Purkinje cell (primary cell): ENCODE results near the gene HABP4. TPM values are rescaled to one million over a fixed set of nuclear protein-coding genes. Genes with fewer than 3 reads are reported as not detected.

Source experiments
- polyA plus RNA-seq: library from polyadenylated mRNA; unstranded; fragments of >200 nt; fragmentation: Nextera tagmentation; gene quantifications from 2 replicates; pipeline ENCODE4 v1.2.1, GENCODE V29; 2014

Gene HABP4, protein sequence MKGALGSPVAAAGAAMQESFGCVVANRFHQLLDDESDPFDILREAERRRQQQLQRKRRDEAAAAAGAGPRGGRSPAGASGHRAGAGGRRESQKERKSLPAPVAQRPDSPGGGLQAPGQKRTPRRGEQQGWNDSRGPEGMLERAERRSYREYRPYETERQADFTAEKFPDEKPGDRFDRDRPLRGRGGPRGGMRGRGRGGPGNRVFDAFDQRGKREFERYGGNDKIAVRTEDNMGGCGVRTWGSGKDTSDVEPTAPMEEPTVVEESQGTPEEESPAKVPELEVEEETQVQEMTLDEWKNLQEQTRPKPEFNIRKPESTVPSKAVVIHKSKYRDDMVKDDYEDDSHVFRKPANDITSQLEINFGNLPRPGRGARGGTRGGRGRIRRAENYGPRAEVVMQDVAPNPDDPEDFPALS
- polyA plus RNA-seq, result 43.1 and 43.4 TPM in 2 replicates

DNA sequence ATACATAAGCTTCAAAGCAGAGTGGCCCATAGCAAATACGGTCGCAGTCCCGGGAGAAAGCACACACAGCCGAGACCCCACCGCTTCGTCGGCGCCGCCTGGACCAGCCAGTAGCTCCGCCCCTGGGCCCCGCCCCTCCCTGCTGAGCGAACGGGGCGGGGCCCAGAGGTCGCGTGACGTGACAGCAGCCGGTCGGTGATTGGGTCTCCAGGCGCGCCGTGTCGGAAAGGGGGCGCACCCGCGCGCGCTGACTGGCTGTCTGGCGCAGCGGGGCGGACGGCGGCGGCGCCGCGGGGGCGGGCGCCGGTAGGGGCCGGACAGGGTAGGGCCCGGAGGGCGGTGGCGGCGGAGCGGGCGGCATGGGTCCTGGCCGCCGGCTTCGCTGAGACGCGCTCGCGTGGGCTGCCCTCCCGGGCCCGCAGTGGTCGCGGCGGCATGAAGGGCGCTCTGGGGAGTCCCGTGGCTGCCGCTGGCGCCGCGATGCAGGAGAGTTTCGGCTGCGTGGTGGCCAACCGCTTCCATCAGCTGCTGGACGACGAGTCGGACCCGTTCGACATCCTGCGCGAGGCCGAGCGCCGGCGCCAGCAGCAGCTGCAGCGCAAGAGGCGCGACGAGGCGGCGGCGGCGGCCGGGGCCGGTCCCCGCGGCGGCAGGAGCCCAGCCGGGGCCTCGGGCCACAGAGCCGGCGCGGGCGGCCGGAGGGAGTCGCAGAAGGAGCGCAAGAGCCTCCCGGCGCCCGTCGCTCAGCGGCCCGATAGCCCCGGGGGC lies at the start of gene HABP4:
Gene HABP4, plus strand, starts transcription at position 325 of the 768 bp plus-strand sequence. Its CDS starts 111 bp downstream, at position 436.

DNA sequence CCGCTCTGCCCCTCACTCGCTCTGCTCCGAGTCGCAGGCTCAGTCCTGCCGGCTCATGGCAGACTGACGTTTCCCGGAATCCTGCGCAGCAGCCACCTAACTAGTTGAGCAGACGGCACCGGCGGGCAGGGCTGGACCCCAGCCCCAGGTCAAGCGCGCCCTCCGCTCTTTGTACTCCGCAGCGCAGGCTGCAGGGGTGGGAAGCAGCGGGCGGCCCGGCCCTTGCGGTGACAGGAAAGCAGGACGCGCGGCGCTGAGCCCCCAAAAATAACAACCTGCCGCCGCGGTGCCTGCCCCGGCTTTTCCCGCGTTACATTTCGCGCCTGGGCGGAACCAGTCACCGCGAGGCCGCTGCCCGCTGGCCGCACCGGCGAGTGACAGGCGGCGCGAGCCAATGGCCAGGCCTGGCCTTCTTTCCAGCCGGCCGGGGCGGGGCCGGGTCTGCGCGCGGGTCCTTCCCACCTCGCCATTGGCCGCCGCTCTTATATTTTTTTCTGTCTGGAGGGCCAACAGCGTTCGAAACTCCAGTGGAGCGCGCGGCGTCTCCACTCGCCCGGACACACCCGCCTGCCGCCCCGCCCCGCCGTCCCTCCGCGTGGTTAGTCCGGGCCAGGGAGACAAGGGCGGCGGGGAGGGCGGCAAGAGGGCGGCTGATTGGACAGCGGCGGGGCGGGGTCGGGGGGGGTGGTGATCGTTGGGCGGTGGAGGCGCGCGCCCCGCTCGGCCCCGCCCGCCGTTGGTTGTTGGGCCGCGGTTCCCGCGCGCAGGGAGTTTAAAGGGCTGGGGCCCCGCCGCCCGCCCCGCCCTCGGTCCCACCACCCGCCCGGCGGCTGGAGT lies 31.7 kb upstream of the HABP4 start, which contains the start of gene ZNF367:
Gene ZNF367, minus strand, starts transcription at position 288 of the 837 bp plus-strand sequence. CDS start 338 bp downstream, outside the sequence.

Other genes with a start within 250 kb of the HABP4 start
- not detected in 2 replicates for gene HSD17B3, start 148.0 kb upstream of the HABP4 start, polyA plus RNA-seq
- gene SLC35D2, start 66.5 kb upstream of the HABP4 start, polyA plus RNA-seq, result 2.2 and 3.8 TPM in 2 replicates
- gene ZNF367, start 31.8 kb upstream of the HABP4 start, polyA plus RNA-seq, result 1.4 and 2.1 TPM in 2 replicates
- gene CDC14B, start 169.7 kb downstream of the HABP4 start, polyA plus RNA-seq, result 0.98 and 4.8 TPM in 2 replicates
- gene PRXL2C, start 205.1 kb downstream of the HABP4 start, polyA plus RNA-seq, result 3.0 and 5.2 TPM in 2 replicates